Chondrocyte (in vitro differentiated cells): ENCODE measurements around the gene KRT6B. TPM values are rescaled to one million over a fixed set of nuclear protein-coding genes. Genes with fewer than 3 reads are reported as not detected.

ENCODE experiments used
- DNase-seq: peaks from one replicate; pipeline ENCODE4 v3.0.0; 2021; ENCODE audit warnings: mixed read lengths, low spot score
- H3K27ac Mint-ChIP-seq: one replicate; pipeline ENCODE4 v1.8.0; 2021; ENCODE audit warnings: mild to moderate bottlenecking, moderate library complexity, mixed read lengths; ENCODE audit not compliant: unreplicated experiment
- H3K27me3 Mint-ChIP-seq: 2 replicates; pipeline ENCODE4 v1.8.0; 2021; ENCODE audit warnings: low read depth, mixed read lengths
- H3K36me3 Mint-ChIP-seq: 2 replicates; pipeline ENCODE4 v1.8.0; 2021; ENCODE audit warnings: low read depth, mixed read lengths
- H3K4me1 Mint-ChIP-seq: 2 replicates; pipeline ENCODE4 v1.8.0; 2021; ENCODE audit warnings: low read depth, mild to moderate bottlenecking, mixed read lengths
- H3K4me3 Mint-ChIP-seq: one replicate; pipeline ENCODE4 v1.8.0; 2021; ENCODE audit warnings: mild to moderate bottlenecking, moderate library complexity, mixed read lengths; ENCODE audit not compliant: unreplicated experiment
- H3K9me3 Mint-ChIP-seq: 2 replicates; pipeline ENCODE4 v1.8.0; 2021; ENCODE audit warnings: low read depth, mixed read lengths
- total RNA-seq: library from RNA; stranded (reverse); gene quantifications from 3 replicates; pipeline ENCODE4 v1.2.1, GENCODE V29; 2021
- TF ChIP-seq, protein P1 (sequence below): fragments of 200-600 bp; sonication (generic); IDR thresholded peaks from 2 replicates; pipeline ENCODE4 v1.5.0; 2021; ENCODE audit warnings: antibody characterized with exemption, mild to moderate bottlenecking, moderate library complexity

Gene KRT6B
- total RNA-seq, 1 donor from 2014 or later = not detected

DNA sequence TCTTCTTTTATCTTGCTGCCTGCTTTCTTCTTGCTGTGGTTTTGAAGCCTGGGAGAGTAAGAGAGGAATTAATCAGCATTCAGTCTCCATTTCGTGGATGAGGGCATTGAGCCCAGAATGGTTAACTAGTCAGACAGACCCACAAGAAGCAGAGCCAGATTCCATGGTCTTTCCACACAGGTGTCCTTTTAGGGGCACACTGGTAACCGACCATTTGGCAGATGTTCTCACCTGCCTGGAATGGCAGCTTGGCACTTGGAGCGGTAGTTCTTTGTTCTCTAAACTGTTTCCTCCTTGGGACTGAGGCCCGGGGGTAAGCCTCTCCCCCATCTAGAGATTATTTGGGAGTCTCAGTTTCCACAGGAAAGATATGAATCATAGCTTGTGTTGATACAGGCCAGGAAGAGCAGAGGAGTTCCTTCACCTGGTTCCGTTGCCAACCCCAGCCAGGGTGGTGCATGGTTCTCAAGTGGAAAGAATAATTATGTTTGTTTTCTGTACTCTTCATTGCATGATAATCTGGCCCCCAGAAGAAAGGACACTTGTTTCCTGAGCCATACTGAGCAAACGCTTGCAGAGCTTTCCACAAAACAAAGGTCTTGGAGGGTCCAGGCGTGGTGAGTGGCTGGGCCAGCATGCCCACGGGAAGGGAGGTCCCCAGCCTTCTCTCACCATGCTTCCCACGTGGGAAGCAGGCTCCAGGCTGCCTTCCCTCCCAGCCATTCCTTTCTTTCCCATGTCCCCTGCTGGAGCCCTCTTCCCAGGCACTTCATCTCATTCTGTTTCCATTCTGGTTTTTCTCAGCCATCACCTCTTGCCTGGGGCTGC lies 15.7 kb downstream of the KRT6B start:
- DNase-seq = no peak
- Mint-ChIP-seq H3K4me3 (no peak overlapping the region), H3K27ac (no peak overlapping the region)

DNA sequence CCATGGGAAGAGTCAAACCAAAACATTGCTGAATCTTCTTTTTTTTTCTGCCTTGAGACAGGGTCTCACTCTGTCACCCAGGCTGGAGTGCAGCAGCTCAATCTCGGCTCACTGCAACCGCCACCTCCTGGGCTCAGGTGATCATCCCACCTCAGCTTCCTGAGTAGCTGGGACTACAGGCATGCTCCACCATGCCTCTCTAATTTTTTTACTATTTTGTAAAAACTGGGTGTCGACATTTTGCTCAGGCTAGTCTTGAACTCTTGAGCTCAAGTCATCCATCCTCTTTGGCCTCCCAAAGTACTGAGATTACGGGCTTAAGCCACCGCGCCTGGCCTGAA lies 16.3 kb downstream of the KRT6B start:
- no peaks in the 10 kb centered on the region for H3K4me1 Mint-ChIP-seq
- H3K4me3 Mint-ChIP-seq = no peak overlapping the region
- H3K9me3 Mint-ChIP-seq = no peaks in the 10 kb centered on the region
- TF ChIP-seq, protein P1, sequence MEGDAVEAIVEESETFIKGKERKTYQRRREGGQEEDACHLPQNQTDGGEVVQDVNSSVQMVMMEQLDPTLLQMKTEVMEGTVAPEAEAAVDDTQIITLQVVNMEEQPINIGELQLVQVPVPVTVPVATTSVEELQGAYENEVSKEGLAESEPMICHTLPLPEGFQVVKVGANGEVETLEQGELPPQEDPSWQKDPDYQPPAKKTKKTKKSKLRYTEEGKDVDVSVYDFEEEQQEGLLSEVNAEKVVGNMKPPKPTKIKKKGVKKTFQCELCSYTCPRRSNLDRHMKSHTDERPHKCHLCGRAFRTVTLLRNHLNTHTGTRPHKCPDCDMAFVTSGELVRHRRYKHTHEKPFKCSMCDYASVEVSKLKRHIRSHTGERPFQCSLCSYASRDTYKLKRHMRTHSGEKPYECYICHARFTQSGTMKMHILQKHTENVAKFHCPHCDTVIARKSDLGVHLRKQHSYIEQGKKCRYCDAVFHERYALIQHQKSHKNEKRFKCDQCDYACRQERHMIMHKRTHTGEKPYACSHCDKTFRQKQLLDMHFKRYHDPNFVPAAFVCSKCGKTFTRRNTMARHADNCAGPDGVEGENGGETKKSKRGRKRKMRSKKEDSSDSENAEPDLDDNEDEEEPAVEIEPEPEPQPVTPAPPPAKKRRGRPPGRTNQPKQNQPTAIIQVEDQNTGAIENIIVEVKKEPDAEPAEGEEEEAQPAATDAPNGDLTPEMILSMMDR = no peak
- H3K36me3 Mint-ChIP-seq = peaks cover 1% of the 10 kb centered on the region
- DNase-seq = no peak
- peaks cover 67% of the 10 kb centered on the region for H3K27me3 Mint-ChIP-seq
- H3K27ac Mint-ChIP-seq = no peak overlapping the region

More for the DNA sequence above, 15.7 kb downstream of the KRT6B start:
- no peaks in the 10 kb centered on the region for H3K9me3 Mint-ChIP-seq
- H3K4me1 Mint-ChIP-seq = peaks cover 3% of the 10 kb centered on the region
- H3K36me3 Mint-ChIP-seq = peaks cover 1% of the 10 kb centered on the region
- TF ChIP-seq, protein P1 = no peak
- peaks cover 62% of the 10 kb centered on the region for H3K27me3 Mint-ChIP-seq

DNA sequence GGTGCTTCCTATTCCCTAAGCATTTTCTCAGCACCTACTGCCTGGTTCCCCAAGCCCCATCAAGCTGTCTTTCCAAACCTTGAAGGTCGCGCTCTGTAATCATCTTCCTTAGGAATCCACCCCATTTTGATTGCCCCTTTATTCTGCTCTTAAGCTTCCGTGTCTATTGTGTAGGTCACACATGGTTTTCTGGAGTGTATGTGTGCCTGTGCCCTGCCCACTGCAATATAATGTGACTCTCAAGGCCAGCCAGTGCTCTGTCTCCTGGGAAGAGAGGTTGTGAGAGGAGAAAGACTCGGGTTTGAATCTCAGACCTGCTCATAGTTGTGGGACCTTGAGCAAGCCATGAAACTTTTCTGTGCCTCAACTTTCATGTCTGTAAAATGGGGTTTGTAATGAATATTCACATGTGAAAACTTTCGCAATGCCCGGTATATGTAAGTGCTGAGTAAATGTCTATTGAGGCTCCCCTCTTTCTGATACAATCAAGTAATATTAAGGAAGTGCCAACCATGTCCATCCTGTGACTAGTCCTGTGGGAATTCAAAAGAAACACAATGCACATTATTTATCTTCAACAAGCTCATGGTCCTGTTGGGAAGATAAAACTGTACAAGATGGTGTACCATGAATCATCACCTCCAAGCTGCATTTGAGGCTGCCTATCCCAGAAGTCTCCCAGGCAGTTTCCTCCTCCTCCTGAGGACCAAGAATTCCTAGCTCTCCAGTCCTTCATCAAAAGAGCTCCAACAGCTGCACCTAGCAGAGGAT lies 17.0 kb downstream of the KRT6B start:
- no peaks in the 10 kb centered on the region for H3K9me3 Mint-ChIP-seq
- peaks cover 71% of the 10 kb centered on the region for H3K27me3 Mint-ChIP-seq
- no peak for DNase-seq
- no peak overlapping the region for H3K4me3 Mint-ChIP-seq
- H3K4me1 Mint-ChIP-seq = no peaks in the 10 kb centered on the region
- H3K36me3 Mint-ChIP-seq = peaks cover 1% of the 10 kb centered on the region
- H3K27ac Mint-ChIP-seq = no peak overlapping the region
- TF ChIP-seq, protein P1 = no peak

DNA sequence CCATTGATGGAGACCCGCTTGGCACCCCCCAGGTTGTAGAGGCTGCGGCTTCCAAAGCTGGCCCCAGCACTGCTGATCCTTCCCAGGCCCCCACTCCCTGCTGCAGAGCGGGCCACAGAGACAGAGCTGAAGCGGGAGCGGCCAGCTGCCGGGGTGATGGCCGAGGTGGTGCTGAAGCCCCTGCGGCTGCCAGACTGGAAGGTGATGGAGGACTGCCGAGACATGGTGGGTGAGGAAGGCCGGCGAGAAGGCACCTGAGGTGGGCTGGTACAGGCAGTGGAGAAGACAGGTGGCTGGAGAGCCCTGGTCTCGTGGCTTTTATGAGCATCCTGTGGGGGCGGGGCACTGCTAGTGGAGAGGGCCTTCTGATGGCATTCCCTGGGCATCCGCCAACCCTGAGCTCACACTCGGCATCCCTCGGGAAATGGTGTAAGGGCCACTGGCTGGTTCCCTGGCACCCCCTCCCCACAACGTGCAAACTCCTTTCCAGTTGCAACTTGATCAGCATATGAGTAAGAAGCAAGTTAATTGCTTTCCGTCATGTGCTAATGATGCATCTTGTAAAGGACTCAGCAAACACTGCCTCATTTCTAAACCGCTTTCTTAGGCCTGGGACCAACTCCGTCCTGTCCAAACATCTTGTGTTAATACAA lies 17.7 kb downstream of the KRT6B start, which contains the start of gene KRT75:
KRT75 (minus strand) TSS at position 291 of the 653 bp plus-strand sequence; CDS start at position 224, 67 bp downstream.
- Mint-ChIP-seq H3K36me3 (peaks cover 1% of the 10 kb centered on the region), H3K27ac (no peak within 1 kb of the TSS), H3K9me3 (no peaks in the 10 kb centered on the region), H3K4me1 (no peaks in the 10 kb centered on the region), H3K4me3 (no peak within 1 kb of the TSS), H3K27me3 (peaks cover 76% of the 10 kb centered on the region)
- DNase-seq = no peak
- TF ChIP-seq, protein P1 = no peak

DNA sequence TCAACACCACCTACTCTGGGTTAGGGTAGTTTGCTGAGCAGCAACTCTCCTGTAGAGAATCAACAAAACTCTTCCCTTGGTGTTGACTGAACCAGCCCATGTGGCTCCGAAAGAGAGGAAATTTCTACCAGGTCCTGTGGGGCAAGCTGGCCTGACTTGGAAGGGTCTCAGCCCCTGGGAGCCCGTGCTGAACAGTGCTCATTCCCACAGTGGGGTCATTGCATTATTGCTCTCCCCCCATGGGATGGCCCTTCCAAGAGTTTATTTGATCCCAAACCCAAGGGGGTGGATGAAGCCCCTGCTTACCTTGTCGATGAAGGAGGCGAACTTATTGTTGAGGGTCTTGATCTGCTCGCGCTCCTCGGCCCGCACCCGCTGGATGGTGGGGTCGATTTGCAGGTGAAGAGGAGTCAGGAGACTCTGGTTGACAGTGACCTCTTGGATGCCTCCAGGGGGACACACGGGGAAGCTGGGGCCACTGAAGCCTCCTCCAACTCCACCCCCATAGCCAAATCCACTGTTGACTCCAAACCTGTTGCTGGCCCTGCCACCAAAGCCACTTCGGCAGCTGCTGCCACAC lies 18.4 kb downstream of the KRT6B start:
- DNase-seq = no peak
- peaks cover 78% of the 10 kb centered on the region for H3K27me3 Mint-ChIP-seq
- TF ChIP-seq, protein P1 = no peak
- no peak overlapping the region for H3K27ac Mint-ChIP-seq
- H3K4me3 Mint-ChIP-seq = no peak overlapping the region
- H3K9me3 Mint-ChIP-seq = no peaks in the 10 kb centered on the region
- H3K4me1 Mint-ChIP-seq = no peaks in the 10 kb centered on the region
- peaks cover 1% of the 10 kb centered on the region for H3K36me3 Mint-ChIP-seq
